ENCODE results near the gene NOC4L. TPM values are rescaled to one million over a fixed set of nuclear protein-coding genes. Genes with fewer than 3 reads are reported as not detected.

The NOC4L gene
- total and polyA plus RNA-seq, 7 donors: 7.9 to 36.7 (median 25.7) TPM

DNA sequence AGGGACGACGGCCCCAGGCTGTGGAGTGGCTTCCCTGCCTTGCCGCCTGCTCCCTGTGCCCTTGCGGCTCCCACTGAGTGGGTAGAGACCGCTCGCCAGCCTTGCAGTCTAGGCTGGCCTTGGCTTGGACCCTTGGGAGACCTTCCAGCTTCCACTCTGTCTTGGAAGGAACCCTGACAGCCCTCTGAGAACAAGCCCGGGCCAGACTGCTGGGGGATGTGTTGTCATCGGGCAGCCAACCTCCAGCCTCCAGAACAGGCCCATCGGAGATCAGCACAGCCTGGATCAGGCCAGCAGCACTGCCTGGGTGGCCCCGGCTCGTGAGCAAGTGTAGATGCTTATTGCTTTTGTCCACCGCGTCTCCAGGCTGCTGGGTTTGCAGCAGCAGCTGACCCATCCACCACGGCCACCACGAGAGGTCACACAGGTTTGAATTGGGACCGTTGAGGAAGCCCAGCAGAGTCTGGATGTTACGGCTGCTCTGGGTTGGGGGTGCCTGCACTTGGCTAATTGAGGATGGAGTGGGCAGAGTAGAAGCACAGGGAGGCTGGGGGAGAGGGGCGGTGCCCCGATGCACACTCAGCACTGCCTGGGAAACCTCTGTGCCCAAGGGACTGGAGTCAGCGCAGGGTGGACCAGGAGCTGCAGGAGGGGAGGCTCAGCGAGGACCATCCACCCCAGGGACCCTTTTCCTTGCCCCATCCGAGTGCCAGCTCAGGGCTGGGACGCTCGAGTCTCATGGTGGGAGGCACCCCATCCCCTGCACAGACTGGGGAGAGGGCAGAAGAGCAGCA lies 55.5 kb downstream of the NOC4L start:
- Histone ChIP-seq H3K4me1 (no peaks in the 10 kb centered on the region), H3K9me3 (no peaks in the 10 kb centered on the region), H3K4me3 (no peak overlapping the region), H3K27ac (no peak overlapping the region), H3K36me3 (ENCODE audit: insufficient read depth in 1 of 2, low read depth in 1 of 2) (no peaks in the 10 kb centered on the region), H3K27me3 (ENCODE audit: insufficient read depth in 3 of 3, low read length in 2 of 3) (peaks cover 0 to 55% (median 20%) of the 10 kb centered on the region in 3 donors)
- ATAC-seq (no peak), DNase-seq (no peak)
- 56 to 64% (median 61%) methylated on average over 22 to 24 of the region's 24 CpGs for WGBS, 3 donors
- TF ChIP-seq, protein P1, sequence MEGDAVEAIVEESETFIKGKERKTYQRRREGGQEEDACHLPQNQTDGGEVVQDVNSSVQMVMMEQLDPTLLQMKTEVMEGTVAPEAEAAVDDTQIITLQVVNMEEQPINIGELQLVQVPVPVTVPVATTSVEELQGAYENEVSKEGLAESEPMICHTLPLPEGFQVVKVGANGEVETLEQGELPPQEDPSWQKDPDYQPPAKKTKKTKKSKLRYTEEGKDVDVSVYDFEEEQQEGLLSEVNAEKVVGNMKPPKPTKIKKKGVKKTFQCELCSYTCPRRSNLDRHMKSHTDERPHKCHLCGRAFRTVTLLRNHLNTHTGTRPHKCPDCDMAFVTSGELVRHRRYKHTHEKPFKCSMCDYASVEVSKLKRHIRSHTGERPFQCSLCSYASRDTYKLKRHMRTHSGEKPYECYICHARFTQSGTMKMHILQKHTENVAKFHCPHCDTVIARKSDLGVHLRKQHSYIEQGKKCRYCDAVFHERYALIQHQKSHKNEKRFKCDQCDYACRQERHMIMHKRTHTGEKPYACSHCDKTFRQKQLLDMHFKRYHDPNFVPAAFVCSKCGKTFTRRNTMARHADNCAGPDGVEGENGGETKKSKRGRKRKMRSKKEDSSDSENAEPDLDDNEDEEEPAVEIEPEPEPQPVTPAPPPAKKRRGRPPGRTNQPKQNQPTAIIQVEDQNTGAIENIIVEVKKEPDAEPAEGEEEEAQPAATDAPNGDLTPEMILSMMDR (IDR thresholded peaks at IDR 0.05): no peak
- intact Hi-C loops (cut with DNase I): no loop called here

DNA sequence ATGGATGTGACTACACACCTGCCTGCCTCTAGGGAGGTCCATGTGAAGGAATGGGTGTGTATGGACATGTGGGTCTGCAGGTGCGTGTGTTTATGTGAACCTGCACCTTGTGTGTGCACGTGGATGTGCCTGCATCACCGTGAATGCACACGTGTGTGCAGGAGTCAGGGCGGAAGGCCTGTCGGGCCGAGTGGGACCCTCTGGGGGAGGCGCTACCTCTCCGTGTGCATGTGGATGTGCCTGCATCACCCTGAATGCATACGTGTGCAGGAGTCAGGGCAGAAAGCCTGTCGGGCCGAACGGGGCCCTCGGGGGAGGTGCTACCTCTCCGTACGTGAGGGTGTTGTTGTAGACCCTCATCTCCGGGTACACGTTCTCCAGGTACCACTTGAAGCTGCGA lies 56.5 kb downstream of the NOC4L start:
- 86 to 87% (median 87%) methylated on average over 19 of the region's 19 CpGs for WGBS, 3 donors
- TF ChIP-seq, protein P1 (IDR thresholded peaks at IDR 0.05): no peak
- Histone ChIP-seq H3K4me3 (no peak overlapping the region), H3K4me1 (no peaks in the 10 kb centered on the region), H3K27me3 (ENCODE audit: insufficient read depth in 3 of 3, low read length in 2 of 3) (peaks cover 0 to 65% (median 30%) of the 10 kb centered on the region in 3 donors), H3K9me3 (no peaks in the 10 kb centered on the region), H3K27ac (no peak overlapping the region), H3K36me3 (ENCODE audit: insufficient read depth in 1 of 2, low read depth in 1 of 2) (no peaks in the 10 kb centered on the region)
- DNase-seq (no peak), ATAC-seq (no peak)
- intact Hi-C loops (cut with DNase I): no loop called here

DNA sequence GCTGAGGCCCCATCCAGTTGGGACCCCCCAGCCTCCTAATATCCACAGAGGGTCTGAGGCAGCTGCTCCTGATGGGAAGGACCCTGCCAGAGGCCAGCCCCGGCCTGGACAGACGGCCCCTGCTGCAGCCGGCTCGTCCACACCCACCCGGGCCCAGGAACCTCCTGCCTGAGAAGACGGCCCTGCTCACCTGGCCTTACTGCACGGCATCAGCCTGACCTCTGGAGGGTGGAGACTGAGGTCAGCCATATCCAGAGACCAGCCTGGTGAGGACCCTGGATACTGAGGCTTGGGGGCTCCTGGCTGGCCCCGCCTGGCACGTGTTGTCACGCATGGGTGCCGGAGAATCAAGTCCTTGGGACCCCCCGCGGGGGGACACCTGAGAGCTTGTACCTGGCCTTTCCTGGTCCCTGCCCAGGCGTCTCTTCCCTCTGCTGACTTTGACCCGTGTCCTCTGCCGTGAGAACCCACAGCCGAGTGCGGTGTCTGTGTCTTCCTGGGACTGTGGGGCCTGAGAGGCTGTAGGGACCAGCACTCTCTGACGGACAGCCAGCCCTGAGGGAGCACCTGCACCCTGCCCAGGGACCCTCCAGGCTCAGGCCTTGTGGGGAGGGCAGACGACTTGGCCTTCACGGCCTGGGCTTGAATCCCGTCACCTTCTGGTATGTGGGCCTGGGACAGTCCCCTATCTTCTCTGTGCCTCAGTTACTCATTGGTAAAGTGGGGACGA lies 57.3 kb downstream of the NOC4L start:
- intact Hi-C loops (cut with DNase I): no loop called here
- Histone ChIP-seq H3K27ac (no peak overlapping the region), H3K36me3 (ENCODE audit: insufficient read depth in 1 of 2, low read depth in 1 of 2) (no peaks in the 10 kb centered on the region), H3K27me3 (ENCODE audit: insufficient read depth in 3 of 3, low read length in 2 of 3) (peaks cover 0 to 70% (median 33%) of the 10 kb centered on the region in 3 donors), H3K4me1 (no peaks in the 10 kb centered on the region), H3K9me3 (no peaks in the 10 kb centered on the region), H3K4me3 (no peak overlapping the region)
- no peak for DNase-seq
- WGBS, 3 donors: 85 to 89% (median 86%) methylated on average over 22 to 23 of the region's 23 CpGs
- ATAC-seq: no peak
- TF ChIP-seq, protein P1 (IDR thresholded peaks at IDR 0.05): no peak

Other genes with a start within 250 kb of the NOC4L start
- gene ULK1, start 249.8 kb upstream of the NOC4L start, total RNA-seq: 10 to 100 TPM; 58.0 to 90.4 (median 68.0) TPM
- 10 to 100 TPM in 2 of 3 donors, 1 to 10 TPM in 1; 4.1 to 47.1 (median 25.7) TPM for gene ULK1, start 249.8 kb upstream of the NOC4L start, polyA plus RNA-seq
- gene PUS1, start 215.2 kb upstream of the NOC4L start, total RNA-seq: 10 to 100 TPM; 11.7 to 21.4 (median 18.7) TPM
- gene PUS1, start 215.2 kb upstream of the NOC4L start, polyA plus RNA-seq: 10 to 100 TPM; 17.5 to 46.8 (median 20.1) TPM
- 10 to 100 TPM; 18.4 to 24.5 (median 22.9) TPM for gene EP400, start 194.5 kb upstream of the NOC4L start, total RNA-seq
- gene EP400, start 194.5 kb upstream of the NOC4L start, polyA plus RNA-seq: 10 to 100 TPM in 1 of 3 donors, 1 to 10 TPM in 2; 8.0 to 11.8 (median 9.4) TPM
- 10 to 100 TPM in 3 of 4 donors, 1 to 10 TPM in 1; 7.3 to 17.1 (median 11.8) TPM for gene DDX51, start 138 bp upstream of the NOC4L start, total RNA-seq
- 10 to 100 TPM; 11.7 to 17.0 (median 14.8) TPM for gene DDX51, start 138 bp upstream of the NOC4L start, polyA plus RNA-seq
- gene GALNT9, start 185.1 kb downstream of the NOC4L start, total RNA-seq: not detected
- gene GALNT9, start 185.1 kb downstream of the NOC4L start, polyA plus RNA-seq: under 1 TPM; 0.01 to 0.21 (median 0.08) TPM